ENCODE measurements around the gene RNF217.

RNF217 gene

DNA sequence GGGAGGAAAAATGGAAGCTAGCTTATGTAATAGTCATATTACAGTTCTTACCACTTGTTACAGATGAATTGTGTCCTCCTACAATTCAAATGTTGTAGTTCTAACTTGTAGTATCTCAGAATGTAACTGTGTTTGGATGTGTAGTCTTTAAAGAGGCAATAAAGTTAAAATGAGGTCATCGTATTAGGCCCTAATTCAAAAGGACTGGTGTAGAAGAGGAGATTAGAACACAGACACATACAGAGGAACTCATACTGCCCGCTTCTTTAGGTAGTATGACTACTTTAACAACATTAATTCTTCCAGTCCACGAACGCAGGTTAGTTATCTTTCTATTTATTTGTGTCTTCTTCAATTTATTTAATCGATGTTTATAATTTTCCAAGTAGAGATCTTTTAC lies 144.8 kb downstream of the RNF217 start:
- Mint-ChIP-seq H3K27ac (ENCODE audit: low read depth) (no peak overlapping the region), H3K27me3 (no peaks in the 10 kb centered on the region), H3K4me3 (no peak overlapping the region), H3K9me3 (peaks cover 13% of the 10 kb centered on the region), H3K36me3 (ENCODE audit: insufficient read depth) (no peaks in the 10 kb centered on the region), H3K4me1 (no peaks in the 10 kb centered on the region)
- no peak for ATAC-seq (replicated peaks; ENCODE audit: extremely low read depth, poor library complexity, severe bottlenecking)
- DNase-seq (ENCODE audit: low spot score in 2 of 2): no peak

DNA sequence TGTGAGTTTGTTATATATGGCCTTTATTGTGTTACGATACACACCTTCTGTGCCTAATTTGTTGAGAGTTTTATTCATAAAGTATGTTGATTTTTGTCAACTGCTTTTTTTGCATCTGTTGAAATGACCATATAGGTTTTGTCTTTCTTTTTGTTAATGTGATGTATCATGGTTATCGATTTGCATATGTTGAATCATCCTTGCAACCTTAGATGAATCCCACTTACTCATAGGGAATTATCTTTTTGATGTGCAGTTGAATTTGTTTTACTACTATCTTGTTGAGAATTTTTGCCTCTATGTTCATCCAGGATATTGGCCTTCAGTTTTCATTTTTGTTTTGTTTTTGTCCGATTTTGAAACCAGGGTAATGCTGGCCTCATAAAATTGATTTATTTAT lies 145.7 kb downstream of the RNF217 start:
- H3K4me3 Mint-ChIP-seq: no peak overlapping the region
- no peaks in the 10 kb centered on the region for H3K4me1 Mint-ChIP-seq
- no peak for ATAC-seq (replicated peaks; ENCODE audit: extremely low read depth, poor library complexity, severe bottlenecking)

DNA sequence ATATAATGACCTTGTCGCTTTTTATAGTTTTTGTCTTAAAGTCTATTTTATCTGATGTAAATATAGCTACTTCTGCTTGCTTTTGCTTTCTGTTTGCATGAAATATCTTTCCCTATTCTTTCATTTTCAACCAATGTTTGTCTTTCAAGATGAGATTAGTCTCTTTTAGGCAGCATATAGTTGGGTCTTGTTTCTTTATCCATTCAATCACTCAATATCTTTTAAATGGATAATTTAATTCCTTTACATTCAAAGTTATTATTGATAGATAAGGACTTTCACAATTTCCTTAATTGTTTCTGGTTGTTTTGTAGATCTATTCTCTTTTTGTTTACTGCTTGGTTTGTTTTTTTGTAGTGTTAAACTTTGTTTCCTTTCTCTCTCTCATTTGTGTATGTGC lies 147.8 kb downstream of the RNF217 start:
- ATAC-seq (replicated peaks; ENCODE audit: extremely low read depth, poor library complexity, severe bottlenecking) (no peak), DNase-seq (ENCODE audit: low spot score in 2 of 2) (no peak)
- Mint-ChIP-seq H3K27me3 (no peaks in the 10 kb centered on the region), H3K4me3 (no peak overlapping the region), H3K9me3 (peaks cover 19% of the 10 kb centered on the region), H3K27ac (ENCODE audit: low read depth) (no peak overlapping the region), H3K36me3 (ENCODE audit: insufficient read depth) (no peaks in the 10 kb centered on the region), H3K4me1 (no peaks in the 10 kb centered on the region)

More for the DNA sequence above, 145.7 kb downstream of the RNF217 start:
- DNase-seq (ENCODE audit: low spot score in 2 of 2): no peak
- H3K36me3 Mint-ChIP-seq (ENCODE audit: insufficient read depth): no peaks in the 10 kb centered on the region
- H3K27me3 Mint-ChIP-seq: no peaks in the 10 kb centered on the region
- no peak overlapping the region for H3K27ac Mint-ChIP-seq (ENCODE audit: low read depth)
- peaks cover 19% of the 10 kb centered on the region for H3K9me3 Mint-ChIP-seq

GRCh38 chr6:125111219-125111983 lies 149.2 kb downstream of the RNF217 start:
- H3K4me3 Mint-ChIP-seq: no peak overlapping the region
- DNase-seq (ENCODE audit: low spot score in 2 of 2): no peak
- no peak for ATAC-seq (replicated peaks; ENCODE audit: extremely low read depth, poor library complexity, severe bottlenecking)
- no peaks in the 10 kb centered on the region for H3K27me3 Mint-ChIP-seq
- no peak overlapping the region for H3K27ac Mint-ChIP-seq (ENCODE audit: low read depth)
- no peaks in the 10 kb centered on the region for H3K4me1 Mint-ChIP-seq
- H3K36me3 Mint-ChIP-seq (ENCODE audit: insufficient read depth): no peaks in the 10 kb centered on the region
- H3K9me3 Mint-ChIP-seq: peaks cover 19% of the 10 kb centered on the region

GRCh38 chr6:125112934-125113333 lies 150.7 kb downstream of the RNF217 start:
- Mint-ChIP-seq H3K4me1 (no peaks in the 10 kb centered on the region), H3K4me3 (no peak overlapping the region), H3K9me3 (peaks cover 19% of the 10 kb centered on the region), H3K27me3 (peaks cover 10% of the 10 kb centered on the region), H3K27ac (ENCODE audit: low read depth) (no peak overlapping the region), H3K36me3 (ENCODE audit: insufficient read depth) (no peaks in the 10 kb centered on the region)
- ATAC-seq (replicated peaks; ENCODE audit: extremely low read depth, poor library complexity, severe bottlenecking): no peak
- DNase-seq (ENCODE audit: low spot score in 2 of 2): no peak

- ATAC-seq (replicated peaks; ENCODE audit: extremely low read depth, poor library complexity, severe bottlenecking): no peak
- Mint-ChIP-seq H3K9me3 (peaks cover 19% of the 10 kb centered on the region), H3K27me3 (peaks cover 10% of the 10 kb centered on the region), H3K4me3 (no peak overlapping the region), H3K27ac (ENCODE audit: low read depth) (no peak overlapping the region), H3K36me3 (ENCODE audit: insufficient read depth) (no peaks in the 10 kb centered on the region), H3K4me1 (no peaks in the 10 kb centered on the region)
- no peak for DNase-seq (ENCODE audit: low spot score in 2 of 2)
These were observed 152.1 kb downstream of the RNF217 start for GRCh38 chr6:125114248-125114858.

DNA sequence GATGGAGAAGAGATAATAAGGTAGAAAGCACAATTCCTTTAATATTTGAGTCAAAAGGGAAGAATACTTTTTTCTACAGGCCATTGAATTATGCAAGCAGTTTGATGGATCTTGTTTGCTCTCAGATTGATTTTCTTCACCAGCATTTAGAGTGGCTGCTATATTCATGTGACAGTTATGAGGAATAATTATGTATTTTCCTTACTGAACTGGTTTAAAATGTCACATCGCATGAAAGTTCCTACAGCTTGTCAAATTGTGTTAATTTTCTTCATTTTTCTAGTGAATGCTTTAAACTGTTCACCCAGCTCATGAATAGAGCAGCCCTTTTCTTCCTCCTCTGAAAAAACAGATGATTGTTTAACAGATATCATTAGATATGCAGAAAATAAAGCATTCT lies 153.9 kb downstream of the RNF217 start:
- ATAC-seq (replicated peaks; ENCODE audit: extremely low read depth, poor library complexity, severe bottlenecking): no peak
- no peak overlapping the region for H3K4me3 Mint-ChIP-seq

GRCh38 chr6:125116710-125117109 lies 154.5 kb downstream of the RNF217 start:
- Mint-ChIP-seq H3K27ac (ENCODE audit: low read depth) (no peak overlapping the region), H3K27me3 (peaks cover 23% of the 10 kb centered on the region), H3K4me1 (no peaks in the 10 kb centered on the region), H3K4me3 (no peak overlapping the region), H3K36me3 (ENCODE audit: insufficient read depth) (no peaks in the 10 kb centered on the region), H3K9me3 (peaks cover 7% of the 10 kb centered on the region)
- no peak for DNase-seq (ENCODE audit: low spot score in 2 of 2)
- ATAC-seq (replicated peaks; ENCODE audit: extremely low read depth, poor library complexity, severe bottlenecking): no peak

More for the DNA sequence above, 153.9 kb downstream of the RNF217 start:
- H3K27me3 Mint-ChIP-seq: peaks cover 17% of the 10 kb centered on the region
- peaks cover 12% of the 10 kb centered on the region for H3K9me3 Mint-ChIP-seq
- H3K36me3 Mint-ChIP-seq (ENCODE audit: insufficient read depth): no peaks in the 10 kb centered on the region
- H3K27ac Mint-ChIP-seq (ENCODE audit: low read depth): no peak overlapping the region
- H3K4me1 Mint-ChIP-seq: no peaks in the 10 kb centered on the region
- DNase-seq (ENCODE audit: low spot score in 2 of 2): no peak

- Mint-ChIP-seq H3K9me3 (no peaks in the 10 kb centered on the region), H3K4me1 (no peaks in the 10 kb centered on the region), H3K27me3 (peaks cover 23% of the 10 kb centered on the region), H3K36me3 (ENCODE audit: insufficient read depth) (no peaks in the 10 kb centered on the region), H3K27ac (ENCODE audit: low read depth) (no peak overlapping the region), H3K4me3 (no peak overlapping the region)
- no peak for ATAC-seq (replicated peaks; ENCODE audit: extremely low read depth, poor library complexity, severe bottlenecking)
- DNase-seq (ENCODE audit: low spot score in 2 of 2): no peak
These were observed 155.6 kb downstream of the RNF217 start for GRCh38 chr6:125117818-125118217.

DNA sequence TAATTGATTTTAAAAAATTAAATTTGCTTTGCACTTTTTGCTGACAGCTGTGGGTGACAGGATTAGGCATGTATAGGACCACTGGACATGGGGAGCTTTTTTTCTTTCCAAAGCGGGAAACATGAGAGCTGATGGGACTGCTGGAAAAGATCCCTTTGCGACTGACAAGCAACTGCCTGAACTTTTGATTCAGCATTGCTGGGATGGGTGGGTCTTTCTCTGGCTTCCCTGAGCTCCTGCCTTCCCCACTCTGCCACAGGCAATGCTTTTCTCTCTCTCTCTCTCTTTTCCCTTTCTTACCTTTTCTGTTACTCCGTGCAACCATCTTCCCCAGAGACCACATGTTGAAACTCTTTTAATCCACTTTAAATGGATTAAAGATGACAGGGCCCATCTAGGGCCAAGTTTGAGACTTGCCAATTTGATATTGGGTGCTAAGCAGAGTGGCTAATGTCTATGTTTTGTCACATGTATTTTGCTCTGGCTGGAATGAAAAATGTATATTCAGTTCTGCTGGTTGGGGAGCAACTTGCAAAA lies 157.9 kb downstream of the RNF217 start:
- Mint-ChIP-seq H3K4me3 (no peak overlapping the region), H3K27ac (ENCODE audit: low read depth) (no peak overlapping the region), H3K4me1 (no peaks in the 10 kb centered on the region), H3K9me3 (no peaks in the 10 kb centered on the region), H3K36me3 (ENCODE audit: insufficient read depth) (no peaks in the 10 kb centered on the region), H3K27me3 (peaks cover 33% of the 10 kb centered on the region)
- ATAC-seq (replicated peaks; ENCODE audit: extremely low read depth, poor library complexity, severe bottlenecking): no peak
- DNase-seq (ENCODE audit: low spot score in 2 of 2): no peak

DNA sequence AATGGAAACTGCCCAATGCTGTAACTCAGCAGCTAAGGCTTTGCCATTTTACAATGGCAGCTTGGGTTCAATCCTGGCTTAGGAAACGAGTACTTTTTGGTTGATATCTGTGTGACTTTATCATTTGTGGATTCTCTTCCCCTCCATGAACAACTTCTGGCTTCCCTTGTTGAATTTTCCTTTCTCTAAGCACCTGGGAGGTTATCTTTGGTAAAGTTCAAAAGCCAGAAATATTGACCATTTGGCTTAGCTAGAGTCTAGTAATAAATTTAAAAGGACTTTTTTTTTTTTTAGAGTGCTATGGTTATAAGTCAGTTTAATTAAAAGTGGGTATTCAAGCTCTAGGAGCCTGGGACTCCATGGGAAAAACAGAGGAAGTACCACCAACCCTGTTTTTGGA lies 159.7 kb downstream of the RNF217 start:
- Mint-ChIP-seq H3K27ac (ENCODE audit: low read depth) (no peak overlapping the region), H3K4me1 (no peaks in the 10 kb centered on the region), H3K4me3 (no peak overlapping the region), H3K36me3 (ENCODE audit: insufficient read depth) (no peaks in the 10 kb centered on the region), H3K9me3 (no peaks in the 10 kb centered on the region), H3K27me3 (peaks cover 33% of the 10 kb centered on the region)
- ATAC-seq (replicated peaks; ENCODE audit: extremely low read depth, poor library complexity, severe bottlenecking) (no peak), DNase-seq (ENCODE audit: low spot score in 2 of 2) (no peak)

- ATAC-seq (replicated peaks; ENCODE audit: extremely low read depth, poor library complexity, severe bottlenecking) (no peak), DNase-seq (ENCODE audit: low spot score in 2 of 2) (no peak)
- Mint-ChIP-seq H3K4me3 (no peak overlapping the region), H3K9me3 (no peaks in the 10 kb centered on the region), H3K4me1 (no peaks in the 10 kb centered on the region), H3K27me3 (peaks cover 30% of the 10 kb centered on the region), H3K27ac (ENCODE audit: low read depth) (no peak overlapping the region), H3K36me3 (ENCODE audit: insufficient read depth) (no peaks in the 10 kb centered on the region)
These were observed 160.8 kb downstream of the RNF217 start for GRCh38 chr6:125123051-125123450.

DNA sequence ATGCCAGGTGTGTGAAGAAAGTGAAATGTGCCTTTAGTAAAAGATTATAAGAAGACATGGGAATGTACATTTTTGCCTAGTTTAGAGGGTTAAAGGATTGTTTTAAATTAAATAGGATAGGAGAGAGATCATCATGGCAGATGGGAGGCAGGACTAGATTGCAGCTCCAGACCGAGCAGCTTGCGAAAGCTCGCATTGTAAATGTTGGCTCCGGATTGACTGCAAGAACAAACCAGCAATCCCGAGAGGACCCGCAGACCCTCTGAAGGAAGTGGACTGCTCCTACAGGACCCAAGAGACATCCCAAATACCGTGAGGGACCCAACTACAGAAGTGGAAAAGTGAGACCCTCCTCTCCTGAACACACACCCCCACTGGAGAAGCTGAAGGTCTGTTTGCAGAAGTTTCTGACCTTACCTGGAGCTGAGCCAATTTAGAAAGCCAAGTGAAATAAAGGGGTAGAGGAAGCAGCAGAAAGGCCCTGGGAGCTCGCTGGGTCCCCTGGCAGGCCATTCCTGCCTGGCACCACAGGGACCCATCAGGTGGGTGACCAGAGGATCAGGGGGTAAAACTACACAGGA lies 161.3 kb downstream of the RNF217 start:
- no peak overlapping the region for H3K4me3 Mint-ChIP-seq
- DNase-seq (ENCODE audit: low spot score in 2 of 2): no peak
- no peak overlapping the region for H3K27ac Mint-ChIP-seq (ENCODE audit: low read depth)
- H3K36me3 Mint-ChIP-seq (ENCODE audit: insufficient read depth): no peaks in the 10 kb centered on the region
- no peak for ATAC-seq (replicated peaks; ENCODE audit: extremely low read depth, poor library complexity, severe bottlenecking)
- peaks cover 30% of the 10 kb centered on the region for H3K27me3 Mint-ChIP-seq
- no peaks in the 10 kb centered on the region for H3K9me3 Mint-ChIP-seq
- no peaks in the 10 kb centered on the region for H3K4me1 Mint-ChIP-seq

Data from central memory CD8-positive, alpha-beta T cell (primary cell).